CMK (cell line): ENCODE results near the gene PLAAT4.
"Not testable (repeated sequence)": the region's sequence is repeated elsewhere in the genome, so short reads cannot be mapped to it uniquely, and the experiment has no call there.

Experiments used
- DNase-seq: peaks from one replicate; pipeline ENCODE4 v3.0.0-alpha.2; 2010; ENCODE audit warnings: low read depth

Gene PLAAT4

DNA sequence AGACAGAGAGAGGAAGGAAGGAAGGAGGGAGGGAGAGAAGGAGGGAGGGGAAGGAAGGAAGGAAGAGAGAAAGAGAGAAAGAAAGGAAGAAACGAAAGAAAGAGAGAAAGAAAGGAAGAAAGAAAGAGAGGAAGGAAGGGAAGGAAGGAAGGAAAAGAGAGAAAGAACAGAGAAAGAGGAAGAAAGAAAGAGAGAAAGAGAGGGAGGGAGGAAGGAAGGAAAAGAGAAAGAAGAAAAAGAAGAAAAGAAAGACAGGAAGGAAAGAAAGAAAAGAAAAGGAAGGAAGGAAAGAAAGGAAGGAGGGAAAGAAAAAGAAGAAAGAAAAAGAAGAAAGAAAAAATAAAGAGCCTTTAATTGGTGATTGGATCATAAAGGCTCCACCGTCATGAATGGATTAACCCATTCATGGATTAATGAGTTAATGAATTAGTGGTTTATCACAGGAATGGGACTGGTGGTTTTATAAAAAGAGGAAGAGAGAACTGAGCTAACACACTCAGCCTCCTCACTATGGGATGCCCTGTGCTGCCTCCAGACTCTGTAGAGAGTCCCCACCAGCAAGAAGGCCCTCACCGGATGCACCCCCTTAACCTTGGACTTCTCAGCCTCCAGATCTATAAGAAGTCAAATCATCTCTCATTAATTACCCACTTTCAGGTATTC lies 35.5 kb downstream of the PLAAT4 start:
- no peak for DNase-seq

DNA sequence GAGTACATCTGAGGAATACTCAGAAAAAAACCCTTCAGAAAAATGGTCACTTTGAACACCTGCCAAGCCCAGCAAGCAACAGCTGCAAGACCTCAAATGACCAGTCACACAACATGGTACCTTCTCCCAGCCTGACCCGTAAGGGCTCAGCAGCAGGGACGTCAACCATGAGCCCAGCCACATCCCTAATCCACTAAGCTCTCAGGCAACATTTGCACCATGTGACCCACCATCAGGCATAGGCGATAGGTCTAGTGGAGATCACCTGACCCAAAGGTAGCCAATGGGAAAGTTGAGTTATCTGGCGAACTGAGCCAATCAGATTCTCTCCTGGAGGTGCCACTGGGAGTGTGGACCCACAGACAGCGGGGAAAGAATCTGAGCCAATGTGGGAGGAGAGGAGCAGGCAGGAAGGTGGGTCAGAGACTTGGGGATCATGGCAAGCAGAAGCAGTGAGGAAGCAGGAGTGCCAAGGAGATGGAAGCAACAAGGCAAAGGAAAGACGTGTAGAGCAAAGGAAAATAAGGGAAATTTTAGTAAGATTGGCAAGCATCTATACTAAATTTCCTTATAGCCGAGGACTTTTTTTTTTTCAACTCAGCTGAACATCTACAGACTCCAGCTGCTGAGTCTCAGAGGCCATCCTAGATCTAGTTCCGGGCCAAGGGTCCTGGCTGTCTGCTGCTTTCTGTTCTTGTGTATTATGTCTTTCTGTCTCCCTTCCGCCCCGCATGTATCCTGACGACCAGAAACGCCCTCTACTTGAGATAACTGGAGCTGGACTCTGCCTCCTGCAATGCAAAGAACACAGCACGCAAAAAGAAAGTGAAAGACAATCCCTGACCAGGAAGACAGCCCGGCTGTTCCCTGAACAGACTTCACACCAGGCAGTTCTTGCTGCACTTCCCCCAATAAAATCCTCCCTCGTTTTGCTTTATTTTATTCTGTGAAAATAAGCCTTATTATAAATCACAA lies 37.6 kb downstream of the PLAAT4 start:
- peak; percentile 45 for DNase-seq

DNA sequence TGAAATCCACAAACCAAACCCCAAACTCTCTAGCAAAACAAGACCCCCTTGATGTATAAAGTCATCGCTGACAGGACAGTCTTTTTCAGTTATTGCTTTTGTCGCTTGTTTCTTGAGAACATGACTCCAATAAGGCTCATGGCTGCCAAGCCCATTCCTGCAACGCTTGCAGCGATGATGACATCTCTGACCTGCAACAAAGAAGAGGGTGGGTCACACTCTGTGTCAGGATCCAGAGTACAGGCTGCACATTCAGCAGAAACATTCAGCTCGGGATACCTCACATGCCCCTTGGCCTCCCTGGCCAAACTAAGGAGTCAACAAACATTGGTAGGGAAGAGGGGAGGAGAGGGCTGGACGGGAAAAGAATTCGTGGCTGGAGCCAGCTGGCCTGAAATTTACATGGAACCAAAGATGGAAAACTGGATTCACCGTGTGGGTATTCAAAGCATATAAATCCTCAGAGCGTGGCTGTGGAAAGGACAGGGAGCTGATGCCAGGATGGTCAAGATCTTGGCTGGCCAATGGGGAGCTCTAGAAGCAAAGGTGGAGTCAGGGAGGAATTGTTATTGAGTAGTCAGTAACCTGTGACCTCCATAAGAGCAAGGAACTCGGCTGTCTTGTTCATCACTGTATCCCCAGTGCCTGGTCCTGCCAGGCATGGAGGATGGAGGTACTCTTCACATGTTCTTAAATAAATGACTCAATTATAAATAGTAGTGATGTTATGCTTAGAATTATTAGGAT lies 38.4 kb downstream of the PLAAT4 start:
- no peak for DNase-seq

DNA sequence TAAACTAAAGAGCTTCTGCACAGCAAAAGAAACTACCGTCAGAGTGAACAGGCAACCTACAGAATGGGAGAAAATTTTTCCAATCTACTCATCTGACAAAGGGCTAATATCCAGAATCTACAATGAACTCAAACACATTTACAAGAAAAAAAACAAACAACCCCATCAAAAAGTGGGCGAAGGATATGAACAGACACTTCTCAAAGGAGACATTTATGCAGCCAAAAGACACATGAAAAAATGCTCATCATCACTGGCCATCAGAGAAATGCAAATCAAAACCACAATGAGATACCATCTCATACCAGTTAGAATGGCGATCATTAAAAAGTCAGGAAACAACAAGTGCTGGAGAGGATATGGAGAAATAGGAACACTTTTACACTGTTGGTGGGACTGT lies 42.3 kb downstream of the PLAAT4 start:
- not testable (repeated sequence) for DNase-seq

DNA sequence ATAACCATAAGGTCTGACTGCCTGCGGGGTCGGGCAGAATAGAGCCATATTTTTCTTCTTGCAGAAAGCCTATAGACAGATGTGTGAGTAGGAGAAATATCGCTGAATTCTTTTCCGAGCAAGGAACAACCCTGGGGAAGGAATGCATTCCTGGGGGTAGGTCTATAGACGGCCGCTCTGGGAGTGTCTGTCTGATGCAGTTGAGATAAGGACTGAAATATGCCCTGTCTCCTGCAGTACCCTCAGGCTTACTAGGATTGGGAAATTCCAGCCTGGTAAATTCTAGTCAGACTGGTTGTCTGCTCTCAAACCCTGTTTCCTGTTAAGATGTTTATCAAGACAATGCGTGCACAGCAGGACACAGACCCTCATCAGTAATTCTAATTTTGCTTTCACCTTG lies 44.6 kb downstream of the PLAAT4 start:
- DNase-seq, result not testable (repeated sequence)

DNA sequence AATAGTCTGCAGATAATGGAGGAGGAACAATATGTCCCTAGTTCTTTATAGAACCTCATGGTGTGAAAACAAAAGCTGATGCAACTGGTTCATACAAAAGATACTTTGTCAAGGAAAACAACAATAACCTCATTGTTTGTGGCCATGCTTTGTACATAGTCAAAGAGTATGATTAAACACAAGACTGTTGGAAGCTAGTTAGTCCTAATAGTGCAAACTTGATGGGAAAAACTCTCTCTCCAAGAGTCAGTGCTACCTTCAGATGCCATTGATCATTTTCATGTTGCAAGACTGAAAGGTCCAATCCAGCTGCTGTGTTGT lies 46.7 kb downstream of the PLAAT4 start:
- no peak for DNase-seq

DNA sequence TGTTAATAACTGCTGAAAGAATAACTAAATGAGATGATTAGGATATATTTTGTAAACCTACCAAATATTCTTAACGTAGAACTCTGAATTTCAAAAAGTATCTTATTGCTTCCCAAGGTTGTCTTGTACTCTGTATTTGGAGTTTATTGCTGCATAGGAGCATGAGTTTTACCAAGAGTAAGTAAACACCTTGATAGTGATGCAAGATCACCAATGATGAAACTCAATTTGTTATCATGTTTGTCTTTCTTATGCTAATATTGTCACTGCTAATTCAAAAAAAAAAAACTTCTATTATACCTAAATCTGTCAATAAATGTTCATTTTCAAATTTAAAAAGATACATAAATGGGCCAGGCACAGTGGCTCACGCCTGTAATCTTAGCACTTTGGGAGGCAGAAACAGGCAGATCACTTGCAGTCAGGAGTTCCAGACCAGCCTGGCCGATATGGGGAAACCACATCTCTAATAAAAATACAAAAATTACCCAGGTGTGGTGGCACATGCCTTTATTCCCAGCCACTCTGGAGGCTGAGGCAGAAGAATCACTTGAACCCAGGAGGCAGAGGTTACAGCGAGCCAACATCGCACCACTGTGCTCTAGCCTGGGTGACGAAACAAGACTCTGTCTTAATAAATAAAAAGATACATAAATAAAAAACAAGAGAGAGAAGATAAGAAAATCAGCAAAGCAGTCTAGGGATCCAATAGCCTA lies 50.0 kb downstream of the PLAAT4 start:
- no peak for DNase-seq

DNA sequence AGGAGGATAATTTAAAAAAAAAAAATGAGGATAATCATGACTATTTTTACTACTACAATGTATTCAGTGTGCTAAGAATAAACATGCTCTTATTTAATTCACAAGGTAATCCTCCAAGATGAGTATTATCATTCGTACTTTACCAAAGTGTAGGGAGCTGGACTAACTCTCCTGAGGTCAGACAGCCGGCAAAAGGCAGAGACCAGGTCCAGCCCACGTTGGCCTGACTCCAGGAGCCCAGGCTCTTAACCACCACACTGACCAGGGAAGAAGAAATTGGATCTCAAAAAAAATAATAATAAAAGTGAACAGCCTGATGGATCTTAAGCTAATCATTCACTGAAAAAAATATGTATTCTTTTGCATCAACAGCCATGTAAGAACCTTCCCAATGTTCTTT lies 52.4 kb downstream of the PLAAT4 start:
- DNase-seq, result no peak

DNA sequence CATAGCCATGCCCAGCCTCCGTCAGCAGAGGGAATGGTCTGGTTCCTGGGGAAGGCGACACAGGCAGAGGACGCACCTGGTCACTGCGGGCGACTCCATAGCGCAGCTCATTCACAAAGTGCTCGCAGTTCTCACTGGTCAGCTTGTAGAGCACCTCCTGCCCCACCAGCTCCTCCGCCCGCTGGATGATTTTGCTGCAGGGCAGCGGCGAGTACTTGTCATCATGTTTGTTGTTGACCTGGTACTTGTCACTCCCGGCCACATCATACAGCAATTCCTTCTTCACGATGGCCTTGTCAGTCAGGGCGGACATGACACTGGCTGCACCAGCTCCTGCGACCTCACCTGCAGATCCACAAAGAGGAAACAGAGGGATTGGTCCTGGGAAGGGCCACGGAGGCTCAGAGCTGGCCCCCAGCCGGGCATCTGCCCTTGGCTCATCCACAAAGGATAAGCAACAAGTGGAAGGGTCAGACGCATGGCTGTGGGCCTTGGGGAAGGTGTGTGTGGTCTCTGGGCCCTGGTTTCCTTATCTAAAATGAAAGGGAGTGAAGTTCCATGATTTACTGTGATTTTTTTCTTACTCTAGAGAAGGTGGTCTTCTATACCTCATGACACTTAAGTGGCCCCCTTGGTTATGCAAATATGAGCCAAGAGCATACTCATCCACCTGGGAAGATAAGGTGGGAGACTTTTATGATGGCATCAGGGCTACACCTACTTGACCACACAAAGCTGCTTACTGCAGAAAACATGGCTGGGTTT lies 53.6 kb downstream of the PLAAT4 start:
- DNase-seq, result no peak

DNA sequence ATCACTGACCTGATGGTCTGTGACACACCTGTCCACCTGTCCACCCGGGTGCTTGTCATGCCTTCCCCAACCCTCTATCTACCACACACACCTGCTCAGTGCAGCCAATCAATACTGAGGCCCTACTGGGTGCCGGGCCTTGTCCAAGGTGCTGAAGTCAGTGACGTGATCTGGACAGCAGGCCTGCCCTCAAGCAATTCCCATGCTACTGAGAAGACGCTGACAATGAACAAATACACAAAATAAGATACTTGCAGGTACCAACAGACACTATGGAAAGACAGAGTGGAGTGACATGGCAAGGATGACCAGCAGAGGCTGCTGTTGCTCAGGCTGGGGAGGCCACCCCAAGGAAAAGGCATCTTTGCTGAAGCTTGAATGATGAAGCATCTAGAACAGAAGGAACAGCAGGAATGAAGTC lies 56.4 kb downstream of the PLAAT4 start:
- DNase-seq, result no peak

DNA sequence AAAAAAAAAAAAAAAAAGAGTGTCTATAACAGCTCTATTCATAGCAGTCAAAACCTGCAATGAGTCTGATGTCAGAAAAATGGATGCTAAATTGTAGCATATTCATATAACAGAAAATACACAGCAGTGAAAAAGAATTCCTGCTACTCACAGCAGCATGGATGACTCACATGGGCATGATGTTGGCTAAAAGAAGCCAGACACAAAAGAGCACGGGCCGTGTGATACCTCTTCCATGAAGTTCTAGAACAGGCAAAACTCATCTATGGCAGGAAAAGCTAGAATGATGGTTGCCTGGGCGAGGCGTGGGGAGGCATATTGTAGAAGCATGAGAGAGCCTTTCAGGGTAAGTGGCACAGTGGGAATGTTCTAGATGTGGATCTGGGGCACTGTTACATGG lies 58.7 kb downstream of the PLAAT4 start:
- no peak for DNase-seq
